WI38 (cell line): Measurements from ENCODE around the gene THSD4.

Experiments
- H3K4me3 ChIP-seq: 2 replicates; pipeline ENCODE4 v1.5.1; 2011; ENCODE audit warnings: low read depth, mild to moderate bottlenecking, control low read depth, low read length
- TF ChIP-seq, protein P1 (sequence below): IDR thresholded peaks from 2 replicates; pipeline ENCODE4 v1.5.1; 2012; ENCODE audit warnings: low read depth, mild to moderate bottlenecking, control low read depth, low read length

Gene THSD4

DNA sequence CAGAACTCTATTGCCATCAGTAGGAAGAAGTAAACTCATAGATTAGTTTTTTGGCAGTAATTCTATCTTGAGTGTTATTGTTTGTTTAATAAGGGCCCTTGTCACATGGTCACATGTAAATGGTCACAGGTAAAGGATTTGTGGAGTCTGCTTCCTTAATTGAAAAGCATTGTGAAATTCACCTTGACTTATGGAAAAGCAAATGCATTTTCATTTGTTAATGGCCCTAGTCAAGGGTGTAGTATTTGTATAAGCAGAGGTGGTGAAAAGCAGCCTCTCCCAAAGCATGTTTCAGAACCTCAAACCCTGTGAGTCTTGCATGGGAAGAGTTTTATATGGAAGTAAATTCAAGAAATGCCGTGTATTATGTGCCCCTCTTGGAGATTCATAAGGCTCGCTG, 497.6 kb downstream of the THSD4 start:
- no peak overlapping the region for H3K4me3 ChIP-seq
- TF ChIP-seq, protein P1, sequence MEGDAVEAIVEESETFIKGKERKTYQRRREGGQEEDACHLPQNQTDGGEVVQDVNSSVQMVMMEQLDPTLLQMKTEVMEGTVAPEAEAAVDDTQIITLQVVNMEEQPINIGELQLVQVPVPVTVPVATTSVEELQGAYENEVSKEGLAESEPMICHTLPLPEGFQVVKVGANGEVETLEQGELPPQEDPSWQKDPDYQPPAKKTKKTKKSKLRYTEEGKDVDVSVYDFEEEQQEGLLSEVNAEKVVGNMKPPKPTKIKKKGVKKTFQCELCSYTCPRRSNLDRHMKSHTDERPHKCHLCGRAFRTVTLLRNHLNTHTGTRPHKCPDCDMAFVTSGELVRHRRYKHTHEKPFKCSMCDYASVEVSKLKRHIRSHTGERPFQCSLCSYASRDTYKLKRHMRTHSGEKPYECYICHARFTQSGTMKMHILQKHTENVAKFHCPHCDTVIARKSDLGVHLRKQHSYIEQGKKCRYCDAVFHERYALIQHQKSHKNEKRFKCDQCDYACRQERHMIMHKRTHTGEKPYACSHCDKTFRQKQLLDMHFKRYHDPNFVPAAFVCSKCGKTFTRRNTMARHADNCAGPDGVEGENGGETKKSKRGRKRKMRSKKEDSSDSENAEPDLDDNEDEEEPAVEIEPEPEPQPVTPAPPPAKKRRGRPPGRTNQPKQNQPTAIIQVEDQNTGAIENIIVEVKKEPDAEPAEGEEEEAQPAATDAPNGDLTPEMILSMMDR, result no peak

DNA sequence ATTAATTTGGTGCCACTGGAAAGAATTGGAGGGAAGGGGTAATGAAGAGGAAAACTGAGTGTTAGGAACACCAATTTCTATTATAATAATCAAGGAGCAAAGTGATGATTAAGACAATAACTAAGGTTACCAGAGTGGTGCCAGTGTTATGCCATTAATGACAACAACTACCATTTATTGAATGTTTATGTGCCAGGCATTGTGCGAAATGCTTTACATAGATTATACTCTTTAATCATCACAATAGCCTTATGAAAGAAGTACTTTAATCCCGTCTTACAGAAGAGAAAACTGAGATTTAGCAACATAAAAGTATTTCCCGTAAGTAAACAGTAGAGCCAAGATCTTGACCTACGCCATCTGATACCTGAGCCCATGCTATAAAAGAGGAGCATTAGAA, 507.8 kb downstream of the THSD4 start:
- TF ChIP-seq, protein P1, result no peak
- no peak overlapping the region for H3K4me3 ChIP-seq

DNA sequence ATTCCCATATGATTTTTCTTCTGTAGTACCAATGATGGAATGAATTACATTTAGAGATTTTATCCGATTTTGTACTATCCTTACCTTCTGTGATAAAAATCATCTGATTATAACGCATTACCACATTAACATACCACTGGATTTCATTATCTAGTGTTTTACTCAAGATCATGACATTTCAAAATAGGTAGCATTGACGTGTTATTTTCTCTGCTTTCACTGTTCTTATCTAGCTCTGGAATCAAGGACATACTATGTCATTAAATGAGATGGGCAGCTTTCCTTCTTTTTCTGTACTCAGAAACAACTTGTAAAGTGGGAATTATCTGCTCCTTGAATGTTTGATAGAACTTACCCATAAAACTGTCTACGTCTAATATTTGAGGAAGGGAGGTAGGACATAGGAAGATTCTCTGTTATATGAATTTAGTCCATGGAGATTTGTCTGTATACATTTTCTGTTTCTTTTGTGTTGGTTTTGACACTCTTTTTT, 511.4 kb downstream of the THSD4 start:
- TF ChIP-seq, protein P1, result no peak
- no peak overlapping the region for H3K4me3 ChIP-seq

DNA sequence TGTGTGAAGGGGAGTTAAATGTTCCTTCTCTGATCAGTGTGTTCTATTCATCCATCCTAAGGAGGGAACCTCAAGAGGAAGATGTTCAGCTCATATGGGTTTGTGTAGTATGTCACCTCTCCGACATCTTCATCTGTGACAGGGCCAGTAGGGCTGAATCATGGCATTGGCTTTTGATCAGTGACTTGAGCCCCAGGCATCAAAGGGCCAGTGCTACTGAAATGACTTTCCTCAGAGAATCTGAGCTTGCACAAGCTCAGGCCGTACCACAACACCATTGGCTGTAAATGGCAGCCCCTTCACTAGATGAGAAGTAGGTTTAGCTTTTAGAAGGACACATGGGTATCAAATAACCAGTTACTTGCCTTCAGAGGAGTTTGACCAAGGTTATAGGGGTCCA, 511.9 kb downstream of the THSD4 start:
- TF ChIP-seq, protein P1, result no peak
- no peak overlapping the region for H3K4me3 ChIP-seq

DNA sequence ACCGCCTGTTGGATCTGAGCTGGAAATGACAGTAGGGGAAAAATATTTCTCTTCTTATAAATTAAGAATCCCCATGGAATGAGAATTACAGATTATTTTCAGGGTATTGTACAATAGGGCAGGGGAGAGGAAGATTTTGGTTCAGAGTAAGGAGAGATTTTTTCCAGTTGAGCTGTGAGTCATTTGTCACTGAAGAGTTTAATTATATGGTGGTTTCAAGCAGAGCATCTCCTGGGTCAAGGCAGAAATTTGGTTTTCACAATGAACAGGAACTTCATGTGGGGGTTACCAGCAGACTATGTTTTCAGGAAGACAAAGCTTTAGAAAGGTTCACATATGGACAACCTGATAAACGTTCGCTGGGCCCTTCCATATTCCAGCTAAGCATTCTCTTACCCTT, 512.3 kb downstream of the THSD4 start:
- TF ChIP-seq, protein P1, result no peak
- no peak overlapping the region for H3K4me3 ChIP-seq

DNA sequence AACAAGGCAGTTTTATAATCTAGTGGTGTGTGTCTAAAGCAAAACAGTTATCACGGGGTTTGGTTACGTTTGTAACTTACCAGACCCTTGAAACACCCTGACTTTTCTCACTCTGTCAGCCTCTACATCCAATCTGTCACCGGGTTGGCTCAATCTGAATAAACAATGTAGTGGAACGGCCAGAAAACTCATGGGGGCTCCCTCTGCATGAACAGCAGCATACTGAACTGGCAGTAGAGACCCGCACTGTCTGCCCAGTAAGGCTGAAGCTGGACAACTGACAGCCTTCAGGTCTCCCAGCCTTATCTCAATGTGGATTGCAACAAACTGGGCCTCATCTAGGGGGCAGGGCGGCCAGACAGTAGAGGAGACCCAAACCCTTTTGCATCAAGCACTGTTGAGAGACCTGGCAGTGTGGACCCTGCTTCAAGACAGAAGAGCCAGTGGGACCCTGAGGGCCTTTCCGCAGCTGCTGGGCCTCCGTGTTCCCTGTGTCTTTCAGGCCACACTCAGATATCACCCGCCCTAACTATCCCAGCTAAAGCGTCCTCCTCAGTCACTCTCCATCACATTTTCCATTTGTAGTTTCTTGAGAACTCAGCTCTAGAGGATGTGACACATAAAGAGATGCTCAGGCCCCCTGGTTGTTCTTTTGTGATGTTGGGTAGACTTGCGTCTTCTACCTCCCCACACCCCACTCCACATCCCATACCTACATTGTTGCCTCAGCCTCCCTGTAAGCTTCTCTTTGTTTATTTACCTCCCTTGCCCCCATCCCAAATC, 513.9 kb downstream of the THSD4 start:
- H3K4me3 ChIP-seq, result no peak overlapping the region
- TF ChIP-seq, protein P1, result no peak

DNA sequence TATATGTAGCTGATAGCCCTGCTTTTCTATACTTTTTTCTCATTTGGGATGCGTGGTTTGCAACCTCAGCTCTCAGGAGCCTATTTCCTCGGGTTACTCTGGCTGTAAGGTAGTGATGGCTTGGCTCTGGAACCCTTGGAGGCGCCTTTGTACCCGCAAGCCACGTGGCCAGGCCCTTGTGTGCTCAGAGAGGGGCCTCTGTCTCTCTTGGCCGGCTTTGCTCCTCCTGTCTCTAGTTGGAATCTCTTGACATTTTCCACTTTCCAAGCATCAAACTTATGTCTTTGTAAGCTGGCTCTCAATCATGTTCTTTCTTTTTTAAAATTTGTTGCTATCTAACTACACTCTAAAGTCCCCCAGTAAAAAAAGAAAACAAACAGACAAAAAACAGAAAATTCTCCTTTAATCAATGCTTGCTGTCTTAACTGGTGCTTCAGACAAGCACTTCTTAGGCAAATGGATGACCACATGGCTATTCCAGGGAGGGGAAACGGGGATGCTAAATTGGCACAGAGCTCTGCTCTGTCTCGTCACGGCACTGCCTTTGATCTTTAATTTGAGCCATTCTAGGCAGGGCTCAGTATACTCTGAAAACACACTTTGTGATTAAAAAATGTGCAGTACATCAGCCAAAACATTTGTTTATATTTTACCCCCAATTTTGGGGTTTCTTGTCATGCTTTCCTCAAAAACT, 514.7 kb downstream of the THSD4 start:
- TF ChIP-seq, protein P1, result no peak
- no peak overlapping the region for H3K4me3 ChIP-seq
